Heart left ventricle (tissue), 16 donors: ENCODE data around the gene BMPR1A. TPM values are rescaled to one million over a fixed set of nuclear protein-coding genes. Genes with fewer than 3 reads are reported as not detected.

Experiments
- ATAC-seq, 4 donors: fragments of 200-7000 bp; cut with Tn5 transposase; one replicate each; pipeline ENCODE4 v1.9.1; 2020 to 2022; ENCODE audit warnings: moderate library complexity in 4 of 4, mild to moderate bottlenecking in 3 of 4, moderate number of reproducible peaks in 1 of 4
- DNase-seq, 5 donors: peaks; one replicate each; pipeline ENCODE4 v3.0.0-alpha.2; 2020
- H3K27ac ChIP-seq, 12 donors: fragments of 200-600 bp; sonication (generic) in 4 of 12; one replicate each; pipeline versions ENCODE4 v1.5.0 to v1.8.0; 2016 to 2022; ENCODE audit warnings: mild to moderate bottlenecking in 2 of 12
- H3K27me3 ChIP-seq, 9 donors: fragments of 200-600 bp; sonication (generic) in 2 of 9; one replicate each; pipeline versions ENCODE4 v1.5.1 to v1.8.0; 2016 to 2022; ENCODE audit warnings: mild to moderate bottlenecking in 3 of 9
- H3K36me3 ChIP-seq, 9 donors: fragments of 200-600 bp; sonication (generic) in 2 of 9; one replicate each; pipeline versions ENCODE4 v1.5.0 to v1.8.0; 2018 to 2022; ENCODE audit warnings: mild to moderate bottlenecking in 2 of 9
- H3K4me1 ChIP-seq, 12 donors: fragments of 200-600 bp; sonication (generic) in 4 of 12; one replicate each; pipeline versions ENCODE4 v1.5.0 to v1.8.0; 2016 to 2022; ENCODE audit warnings: mild to moderate bottlenecking in 3 of 12
- H3K4me3 ChIP-seq, 12 donors: fragments of 200-600 bp; sonication (generic) in 4 of 12; one replicate each; pipeline versions ENCODE4 v1.5.0 to v1.8.0; 2017 to 2022; ENCODE audit warnings: mild to moderate bottlenecking in 9 of 12, moderate library complexity in 4 of 12
- H3K9me3 ChIP-seq, 12 donors: fragments of 200-600 bp; sonication (generic) in 4 of 12; one replicate each; pipeline versions ENCODE4 v1.5.0 to v1.8.0; 2016 to 2022; ENCODE audit warnings: mild to moderate bottlenecking in 1 of 12
- CTCF ChIP-seq, 12 donors: fragments of 200-600 bp; sonication (generic) in 4 of 12; IDR thresholded peaks; one replicate each; pipeline versions ENCODE4 v1.5.0 to v1.8.0; 2018 to 2022; ENCODE audit warnings: antibody characterized with exemption in 12 of 12, mild to moderate bottlenecking in 5 of 12
- POLR2A ChIP-seq, 2 donors: fragments of 450-650 bp; IDR thresholded peaks; one replicate each; pipeline ENCODE4 v1.6.1; 2017; ENCODE audit warnings: antibody characterized with exemption in 2 of 2, mild to moderate bottlenecking in 2 of 2, moderate library complexity in 2 of 2
- WGBS, 4 donors: extraction: QIAGEN DNeasy Blood & Tissue Kit in 2 of 4; methylation state at CpG; one replicate each; pipeline versions ENCODE4 v1.1.5 to v1.1.7; 2013 to 2018; 5-methylcytosine and 5-hydroxymethylcytosine counted together
- intact Hi-C, 10 donors: fragments of 100-400 bp; cut with DNase I; formaldehyde crosslinking; loops; one replicate each; pipeline versions ENCODE4 v1.11.1 to v1.14.2; 2022
- polyA plus RNA-seq, 2 donors: library from polyadenylated mRNA; stranded (reverse); fragments of 200-250 nt; gene quantifications; one replicate each; pipeline ENCODE4 v1.2.3, GENCODE V29; 2013
- total RNA-seq, 9 donors: library from RNA; depleted of rRNA in 2 of 9; stranded (reverse); fragments of >200 nt in 2 of 9; fragmentation: NEBNext Ultra II Directional in 3 of 9; extraction: Animal tissue kit (Norgen Biotek cat#: 25700) in 3 of 9; gene quantifications; one replicate each; pipeline versions ENCODE4 v1.1.0 to v1.2.4, GENCODE V29; 2016 to 2023
- donor health status: ischemic (EF 13 %, LVEDD 7.1; RV severe dilation, severe dysfunction).
- donor health status: healthy with polysubstance abuse.
- donor health status: DM: no; HTN: yes; CAD: no.
- donor health status: DM: no; HTN: no; CAD: no.
- donor health status: ischemic (EF 25% LVEDD 6.9; RV normal size, moderate dysfunction).
- donor health status: ischemic (EF 25% LVEDD 5.7; RV mildly dilated, moderate dysfunction).
- donor health status: healthy.
- donor health status: DM: yes; HTN: yes; CAD: no.
- donor health status: ischemic (EF 35%, LVEDD 5.7; RV mildly dilated, moderate dysfunction).
- donor health status: nonischemic (EF 11% LVEDD 7.7; RV severe dilation, severe dysfunction).
- donor health status: DM: yes; HTN: yes; CAD: no.
- donor health status: PGD.
- donor health status: ischemic (EF 29% LVEDD 5.4; RV normal size, mild dysfunction).
- donor health status: nonischemic (EF 23%, LVEDD 6.1; RV moderate dilation, normal function).

BMPR1A gene
- total and polyA plus RNA-seq, 11 donors = 6.3 to 72.0 (median 40.1) TPM

- no peaks in the 10 kb centered on the region for H3K9me3 ChIP-seq
- H3K36me3 ChIP-seq = no peaks in the 10 kb centered on the region
- H3K27ac ChIP-seq = peak overlapping the region; percentile 77 to 98 (median 92)
- peak overlapping the region; percentile 41 to 84 (median 65) for H3K4me3 ChIP-seq
- TF ChIP-seq POLR2A (IDR thresholded peaks at IDR 0.05) = no peak
- peak in 1 of 12 donors; percentile 14 for TF ChIP-seq CTCF (IDR thresholded peaks at IDR 0.05)
- 7 to 30% (median 8%) methylated on average over 26 to 66 of the region's 66 CpGs for WGBS, 4 donors
- peak in 4 of 5 donors; percentile 90 to 92 (median 91) for DNase-seq
- intact Hi-C loops = loop anchor here in 5 of 10 donors (5.0 to 10.0 kb wide), 3 partner anchors 34 to 123 kb away; partner anchors contain the start of genes GLUD1 (in 3 of the 5) and SHLD2 (in 2 of the 5)
- H3K27me3 ChIP-seq = peaks cover 0 to 11% (median 0%) of the 10 kb centered on the region in 9 donors
- ATAC-seq = peak; percentile 44 to 87 (median 84)
- peaks cover 7 to 58% (median 42%) of the 10 kb centered on the region in 12 donors for H3K4me1 ChIP-seq
These were observed 215.0 kb downstream of the BMPR1A start for GRCh38 chr10:86971232-86971991.

GRCh38 chr10:86972613-86973380, 216.4 kb downstream of the BMPR1A start:
- peaks cover under 1 to 51% (median 30%) of the 10 kb centered on the region in 12 donors for H3K4me1 ChIP-seq
- H3K9me3 ChIP-seq = no peaks in the 10 kb centered on the region
- H3K27me3 ChIP-seq = peaks cover 0 to 9% (median 0%) of the 10 kb centered on the region in 9 donors
- no peak for ATAC-seq
- peak overlapping the region in 5 of 12 donors; percentile 91 to 98 (median 93) for H3K27ac ChIP-seq
- DNase-seq = peak in 1 of 5 donors; percentile 42
- intact Hi-C loops = loop anchor here in 5 of 10 donors (5.0 to 10.0 kb wide), 3 partner anchors 35 to 122 kb away; partner anchors contain the start of genes GLUD1 (in 3 of the 5) and SHLD2 (in 2 of the 5)
- WGBS, 4 donors = 88 to 98% (median 95%) methylated on average over 10 to 11 of the region's 11 CpGs
- H3K36me3 ChIP-seq = no peaks in the 10 kb centered on the region
- no peak overlapping the region for H3K4me3 ChIP-seq
- TF ChIP-seq CTCF (IDR thresholded peaks at IDR 0.05) (no peak), POLR2A (IDR thresholded peaks at IDR 0.05) (no peak)

GRCh38 chr10:86974484-86974883, 218.1 kb downstream of the BMPR1A start:
- H3K27ac ChIP-seq = no peak overlapping the region
- ATAC-seq (no peak), DNase-seq (no peak)
- intact Hi-C loops = loop anchor here in 5 of 10 donors (5.0 to 10.0 kb wide), 3 partner anchors 37 to 120 kb away; partner anchors contain the start of genes GLUD1 (in 3 of the 5) and SHLD2 (in 2 of the 5)
- TF ChIP-seq CTCF (IDR thresholded peaks at IDR 0.05) = no peak
- TF ChIP-seq POLR2A (IDR thresholded peaks at IDR 0.05) = no peak
- peaks cover 0 to 2% (median 0%) of the 10 kb centered on the region in 9 donors for H3K27me3 ChIP-seq
- peaks cover 0 to 42% (median 27%) of the 10 kb centered on the region in 12 donors for H3K4me1 ChIP-seq
- WGBS, 4 donors = 83 to 90% (median 87%) methylated on average over 7 of the region's 7 CpGs
- H3K36me3 ChIP-seq = no peaks in the 10 kb centered on the region
- H3K9me3 ChIP-seq = no peaks in the 10 kb centered on the region
- H3K4me3 ChIP-seq = no peak overlapping the region
